Measurements from ENCODE around the gene BACE2.

DNA sequence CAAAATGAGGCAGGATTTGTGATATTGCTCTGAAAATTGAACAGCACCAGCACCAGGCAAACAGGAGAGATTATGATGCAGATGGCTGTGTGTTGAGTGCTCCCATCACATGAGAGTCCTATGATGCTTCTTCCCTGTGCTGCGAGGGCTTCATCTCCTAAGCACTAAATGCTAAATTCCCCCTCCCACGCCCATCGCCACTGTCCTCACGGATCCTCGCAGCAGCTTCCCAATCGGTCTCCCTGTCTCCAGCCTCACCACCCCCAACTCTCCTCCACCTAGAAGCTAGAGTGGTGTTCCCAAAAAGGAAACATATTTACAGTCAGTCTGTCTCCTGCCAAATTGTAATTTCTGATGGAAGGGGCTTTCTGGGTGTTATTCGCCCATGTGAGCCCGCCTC lies 4.9 kb upstream of the BACE2 start:
- TF ChIP-seq, protein P1, sequence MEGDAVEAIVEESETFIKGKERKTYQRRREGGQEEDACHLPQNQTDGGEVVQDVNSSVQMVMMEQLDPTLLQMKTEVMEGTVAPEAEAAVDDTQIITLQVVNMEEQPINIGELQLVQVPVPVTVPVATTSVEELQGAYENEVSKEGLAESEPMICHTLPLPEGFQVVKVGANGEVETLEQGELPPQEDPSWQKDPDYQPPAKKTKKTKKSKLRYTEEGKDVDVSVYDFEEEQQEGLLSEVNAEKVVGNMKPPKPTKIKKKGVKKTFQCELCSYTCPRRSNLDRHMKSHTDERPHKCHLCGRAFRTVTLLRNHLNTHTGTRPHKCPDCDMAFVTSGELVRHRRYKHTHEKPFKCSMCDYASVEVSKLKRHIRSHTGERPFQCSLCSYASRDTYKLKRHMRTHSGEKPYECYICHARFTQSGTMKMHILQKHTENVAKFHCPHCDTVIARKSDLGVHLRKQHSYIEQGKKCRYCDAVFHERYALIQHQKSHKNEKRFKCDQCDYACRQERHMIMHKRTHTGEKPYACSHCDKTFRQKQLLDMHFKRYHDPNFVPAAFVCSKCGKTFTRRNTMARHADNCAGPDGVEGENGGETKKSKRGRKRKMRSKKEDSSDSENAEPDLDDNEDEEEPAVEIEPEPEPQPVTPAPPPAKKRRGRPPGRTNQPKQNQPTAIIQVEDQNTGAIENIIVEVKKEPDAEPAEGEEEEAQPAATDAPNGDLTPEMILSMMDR (IDR thresholded peaks at IDR 0.05): no peak
- no peak for TF ChIP-seq POLR2A (IDR thresholded peaks at IDR 0.05)

Data from right lobe of liver (tissue), 4 donors.